Peyer's patch (tissue), 4 donors: Measurements from ENCODE around the gene SGMS1.

ENCODE experiments used
- CTCF ChIP-seq, 6 experiments: fragments of 450-650 bp in 4 of 6; fragments of 200-600 bp in 2 of 6; sonication (generic) in 1 of 6; IDR thresholded peaks; one replicate each; pipeline ENCODE4 v1.5.1; 2017 to 2019; ENCODE audit warnings: antibody characterized with exemption in 6 of 6, mild to moderate bottlenecking in 3 of 6, moderate library complexity in 1 of 6
- POLR2A ChIP-seq, 2 donors: fragments of 450-650 bp; IDR thresholded peaks; one replicate each; pipeline ENCODE4 v1.5.1; 2017; ENCODE audit warnings: antibody characterized with exemption in 2 of 2, mild to moderate bottlenecking in 2 of 2, moderate library complexity in 2 of 2

- TF ChIP-seq POLR2A (IDR thresholded peaks at IDR 0.05): no peak
- TF ChIP-seq CTCF (IDR thresholded peaks at IDR 0.05): no peak
Measured at GRCh38 chr10:50619166-50619565, 4.6 kb downstream of the SGMS1 start.
